Activated naive CD8-positive, alpha-beta T cell treated with anti-CD3 and anti-CD28 coated beads, Interleukin-2, amount 50 U/mL, for 16 hours (primary cell): ENCODE results near the gene TSG101.

ENCODE experiments used
- DNase-seq: peaks from one replicate; pipeline ENCODE4 v3.0.0-alpha.2; 2020; ENCODE audit warnings: low read depth, low spot score

The TSG101 gene, protein sequence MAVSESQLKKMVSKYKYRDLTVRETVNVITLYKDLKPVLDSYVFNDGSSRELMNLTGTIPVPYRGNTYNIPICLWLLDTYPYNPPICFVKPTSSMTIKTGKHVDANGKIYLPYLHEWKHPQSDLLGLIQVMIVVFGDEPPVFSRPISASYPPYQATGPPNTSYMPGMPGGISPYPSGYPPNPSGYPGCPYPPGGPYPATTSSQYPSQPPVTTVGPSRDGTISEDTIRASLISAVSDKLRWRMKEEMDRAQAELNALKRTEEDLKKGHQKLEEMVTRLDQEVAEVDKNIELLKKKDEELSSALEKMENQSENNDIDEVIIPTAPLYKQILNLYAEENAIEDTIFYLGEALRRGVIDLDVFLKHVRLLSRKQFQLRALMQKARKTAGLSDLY

DNA sequence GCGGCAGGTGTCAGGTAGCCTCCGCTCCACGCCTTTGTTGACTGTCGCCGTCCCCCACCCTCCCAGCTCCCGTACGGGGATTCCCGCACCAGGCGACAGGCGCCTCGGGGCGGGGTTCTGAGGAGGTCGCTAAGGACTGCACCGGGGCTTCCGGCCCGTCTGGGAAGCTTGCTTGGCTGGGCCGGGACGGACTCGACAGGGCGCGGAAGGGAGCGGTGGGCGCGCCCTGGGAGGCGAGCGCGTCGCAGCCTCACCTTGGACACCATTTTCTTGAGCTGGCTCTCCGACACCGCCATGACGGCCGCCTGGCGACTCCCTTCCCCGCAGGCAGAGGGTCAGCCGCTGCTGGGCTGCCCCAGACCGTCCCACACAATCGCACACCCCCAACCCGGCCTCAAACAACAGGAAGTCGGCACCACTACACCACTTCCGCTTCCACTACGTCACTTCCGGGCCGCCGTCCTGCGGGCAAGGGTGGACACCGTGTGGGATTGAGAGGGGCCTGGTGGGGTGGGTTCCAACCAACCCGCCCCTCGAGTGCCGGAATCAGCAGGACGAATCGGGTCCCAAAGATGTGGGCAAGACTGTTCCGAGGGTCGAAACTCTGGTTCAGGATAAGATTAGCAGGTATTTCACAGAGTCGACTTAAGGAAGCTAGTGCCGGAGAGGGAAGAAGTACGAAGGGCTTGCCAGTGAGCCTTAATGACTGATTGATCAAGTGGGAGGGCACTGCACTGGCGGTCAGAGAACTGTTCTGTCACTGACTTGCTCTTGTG, at the start of gene TSG101:
Gene TSG101 (minus strand): TSS at position 422 of the 776 bp plus-strand sequence. CDS start 126 bp downstream, at position 296.
- DNase-seq, result peak; percentile 84

DNA sequence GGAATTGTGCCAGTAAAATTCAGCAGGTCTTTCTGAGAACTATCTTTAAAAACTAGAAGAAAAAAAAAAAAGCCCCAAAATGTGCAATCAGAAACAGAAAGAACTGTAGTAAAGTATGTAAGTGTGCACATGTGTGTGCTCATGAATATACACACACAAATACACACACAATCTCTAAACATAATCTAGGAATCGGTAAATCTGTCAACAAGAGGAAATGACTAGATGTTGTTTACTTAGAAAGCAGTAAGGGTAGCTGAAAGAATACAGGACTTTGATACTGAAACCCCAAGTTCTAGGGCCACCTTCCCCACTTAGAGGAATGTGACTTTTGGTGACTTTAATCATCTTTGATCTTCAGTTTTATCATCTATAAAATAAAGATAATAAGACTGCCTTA, 48.6 kb upstream of the TSG101 start:
- no peak for DNase-seq

DNA sequence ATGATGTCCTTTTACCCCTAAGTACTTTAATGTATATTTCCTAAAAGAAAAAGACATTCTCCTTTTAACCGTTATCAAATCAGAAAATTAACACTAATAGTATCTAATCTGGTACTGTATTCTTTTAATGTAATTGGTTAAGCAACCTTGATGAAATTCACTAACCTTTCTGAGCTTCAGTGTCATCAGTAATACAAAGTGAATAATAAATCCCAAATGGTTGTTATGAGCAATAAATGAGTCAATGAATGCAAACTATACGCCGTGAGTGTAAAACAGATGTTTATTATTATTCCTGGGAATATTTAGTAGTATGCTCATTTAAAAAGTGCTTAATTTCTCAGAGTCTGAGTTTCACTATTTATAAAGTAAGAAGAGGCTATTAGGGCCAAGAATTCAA, 40.3 kb upstream of the TSG101 start:
- no peak for DNase-seq

DNA sequence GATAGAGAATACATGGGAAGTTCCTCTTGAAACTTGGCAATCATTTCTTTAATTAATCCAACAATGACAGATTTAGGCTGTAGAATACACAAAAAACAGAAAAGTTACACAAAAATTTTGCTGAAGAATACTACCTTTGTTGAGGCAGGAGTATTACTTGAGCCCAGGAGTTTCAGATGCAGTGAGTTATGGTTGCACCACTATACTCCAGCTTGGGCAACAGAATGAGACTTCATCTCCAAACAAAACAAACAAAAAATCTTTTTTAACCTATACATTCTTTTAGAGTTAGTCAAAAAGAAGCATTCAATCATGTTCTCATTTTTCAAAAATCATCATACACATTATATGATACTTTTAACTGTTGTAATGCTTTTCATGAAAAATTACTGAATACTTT, 39.7 kb upstream of the TSG101 start:
- DNase-seq, result no peak

DNA sequence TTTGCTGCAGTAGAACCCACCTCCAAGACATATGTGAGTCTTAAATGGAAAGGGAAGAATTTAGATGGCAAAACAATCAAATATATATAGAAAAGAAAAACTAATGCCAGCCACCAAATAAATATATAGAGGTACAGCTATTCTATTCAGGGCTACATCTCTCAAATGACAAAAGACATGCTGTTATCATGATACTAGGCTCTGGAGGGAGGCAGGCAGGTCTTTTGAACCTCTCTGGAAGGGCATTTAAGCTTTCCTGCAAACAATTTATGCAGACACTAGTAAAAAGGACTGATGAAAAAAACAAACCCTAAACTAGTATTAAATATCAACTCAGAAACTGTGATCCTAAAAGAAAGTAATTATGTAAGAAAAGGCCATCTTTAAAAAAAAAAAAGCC, 37.4 kb upstream of the TSG101 start:
- no peak for DNase-seq

DNA sequence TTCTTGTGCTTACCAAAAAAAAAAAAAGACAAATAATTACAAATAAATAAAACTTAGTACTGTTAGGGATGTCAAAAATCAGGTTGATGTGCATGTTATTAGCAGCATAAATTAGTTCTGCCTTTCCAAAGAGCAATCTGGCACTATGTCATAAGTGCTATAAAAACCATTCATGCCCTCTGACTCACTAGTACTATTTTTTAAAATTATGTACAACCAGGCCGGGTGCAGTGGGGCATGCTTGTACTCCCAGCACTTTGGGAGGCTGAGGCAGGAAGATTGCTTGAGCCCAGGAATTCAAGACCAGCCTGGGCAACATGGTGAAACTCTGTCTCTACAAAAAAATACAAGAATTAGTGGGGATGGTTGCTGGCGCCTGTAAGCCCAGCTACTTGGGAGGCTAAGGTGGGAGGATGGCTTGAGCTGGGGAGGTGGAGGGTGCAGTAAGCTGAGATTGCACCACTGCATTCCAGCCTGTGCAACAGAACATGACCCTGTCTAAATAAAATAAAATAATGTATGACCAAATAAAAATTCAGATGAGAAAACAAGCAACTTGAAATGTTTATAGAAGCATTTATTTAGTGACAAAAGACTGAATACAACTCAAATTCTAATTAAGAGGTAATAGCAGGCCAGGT, 36.5 kb upstream of the TSG101 start:
- no peak for DNase-seq

DNA sequence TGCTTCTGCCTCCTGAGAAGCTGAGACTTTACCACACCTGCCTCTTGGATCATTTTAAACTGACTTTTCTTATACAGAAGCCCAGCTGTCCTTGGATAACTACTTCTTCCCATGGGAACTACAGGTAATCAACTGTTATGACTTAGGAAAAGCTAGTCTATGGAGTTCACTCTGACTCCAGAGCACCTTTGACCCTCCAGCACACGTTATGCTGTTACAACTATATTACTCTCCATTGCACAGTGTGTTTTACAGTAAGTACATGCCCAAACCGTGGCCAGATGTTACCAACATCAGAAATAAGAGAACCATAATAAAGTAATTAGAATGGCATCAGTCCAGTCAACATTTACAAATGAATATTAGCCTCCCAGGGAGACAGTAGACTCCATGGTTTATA, 21.3 kb upstream of the TSG101 start:
- no peak for DNase-seq

DNA sequence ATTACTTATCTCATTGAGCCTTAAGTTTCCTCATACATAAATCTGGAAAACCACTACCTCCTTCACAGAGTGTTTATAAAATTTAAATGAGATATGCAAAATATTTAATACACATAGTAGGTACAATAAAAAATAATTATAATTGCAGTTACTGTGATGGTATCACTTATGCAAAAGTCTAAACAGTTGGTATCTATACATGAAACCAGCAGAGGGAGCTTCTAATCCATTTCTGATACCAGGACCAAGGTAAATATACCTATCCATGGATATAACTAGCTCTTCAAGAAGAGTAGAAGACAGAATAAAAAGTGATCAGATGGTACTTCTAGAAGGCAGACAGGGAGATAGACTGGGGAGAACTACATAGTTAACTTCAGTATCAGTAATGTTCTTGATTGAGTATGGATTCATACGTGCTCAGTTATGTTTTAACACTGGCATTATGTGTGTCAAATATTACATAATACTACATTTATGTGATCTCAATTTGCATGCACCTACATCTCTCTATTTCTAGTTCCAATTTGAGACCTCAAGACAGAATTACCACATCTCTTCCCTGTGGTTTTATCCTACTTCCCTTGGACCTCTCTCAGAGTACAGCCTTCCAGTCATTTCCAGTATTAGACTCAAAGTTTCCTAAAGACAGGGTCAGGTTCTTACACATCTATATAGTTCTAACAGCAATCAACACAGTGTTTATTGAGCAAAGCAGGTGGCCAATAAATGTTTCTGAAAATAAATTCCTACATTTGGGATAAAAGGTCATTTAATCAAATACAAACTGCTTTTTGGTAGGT, 13.7 kb upstream of the TSG101 start:
- DNase-seq, result no peak

DNA sequence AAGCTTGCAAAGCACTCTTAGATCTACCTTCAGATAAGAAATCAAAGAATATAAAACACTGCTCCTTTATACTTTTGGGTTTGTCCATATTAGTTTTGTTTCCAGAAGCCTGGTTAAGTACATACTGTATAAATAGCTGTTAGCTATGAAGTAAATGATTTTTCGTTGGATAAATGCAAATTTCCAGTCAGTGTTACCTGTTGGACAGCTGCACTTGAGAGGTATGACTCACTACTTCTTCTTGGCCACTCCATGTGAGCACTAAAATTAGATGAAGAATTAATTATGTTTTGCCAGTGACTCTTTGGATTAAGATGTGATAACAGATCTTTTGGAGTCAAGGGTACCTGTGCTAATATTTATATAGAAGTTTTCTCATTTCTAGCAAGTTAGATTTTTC, 9.5 kb upstream of the TSG101 start:
- no peak for DNase-seq

DNA sequence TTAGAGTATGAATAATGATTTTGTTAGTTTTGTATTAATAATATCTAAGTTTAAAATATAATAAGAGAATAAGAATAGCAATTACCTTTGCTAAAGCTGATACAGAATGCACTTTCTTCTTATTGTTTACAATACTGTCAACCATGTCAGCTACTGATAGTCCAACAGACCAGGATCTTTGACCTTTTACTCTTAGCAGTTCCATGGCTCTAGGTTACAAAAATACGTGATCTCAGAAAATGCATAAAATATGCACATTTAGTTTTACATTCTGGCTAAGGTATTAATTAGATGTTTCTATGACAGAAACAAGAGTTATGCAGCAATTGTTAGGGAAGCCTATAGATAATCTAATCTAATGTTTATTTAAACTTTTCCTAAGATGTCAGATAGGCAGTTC, 7.5 kb upstream of the TSG101 start:
- DNase-seq, result no peak

DNA sequence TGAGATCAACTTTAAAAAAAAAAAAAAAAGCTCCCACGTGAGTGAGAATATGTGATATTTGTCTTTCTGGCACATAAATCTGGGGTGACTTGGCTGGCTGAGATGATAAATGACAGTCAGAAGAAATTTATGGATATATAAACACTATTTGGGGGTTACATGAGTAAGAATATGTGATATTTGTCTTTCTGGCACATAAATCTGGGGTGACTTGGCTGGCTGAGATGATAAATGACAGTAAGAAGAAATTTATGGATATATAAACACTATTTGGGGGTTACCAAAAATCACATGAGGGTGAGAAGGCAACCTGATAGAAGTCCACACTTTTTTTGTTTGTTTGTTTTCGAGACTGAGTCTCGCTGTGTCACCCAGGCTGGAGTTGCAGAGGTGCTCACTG, 6.6 kb upstream of the TSG101 start:
- no peak for DNase-seq

DNA sequence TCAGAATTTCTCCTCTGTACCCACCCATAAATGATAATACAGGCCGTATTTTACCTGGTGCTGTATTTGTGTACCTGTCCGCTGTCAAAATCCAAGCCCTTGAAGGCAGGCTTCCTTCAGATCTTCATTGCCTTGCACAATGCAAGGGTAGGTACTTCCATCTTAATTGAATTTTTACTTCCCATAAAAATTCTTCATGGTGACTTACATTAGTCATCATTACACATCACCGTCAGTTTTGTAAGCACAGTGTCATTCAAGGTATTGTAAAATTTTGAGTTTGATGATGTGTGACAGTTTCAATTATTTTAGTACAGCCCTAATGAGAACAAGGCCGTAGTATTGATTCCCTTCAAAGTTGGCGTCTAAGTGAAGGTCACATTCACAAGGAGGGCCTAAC, 770 bp upstream of the TSG101 start:
- DNase-seq, result no peak

DNA sequence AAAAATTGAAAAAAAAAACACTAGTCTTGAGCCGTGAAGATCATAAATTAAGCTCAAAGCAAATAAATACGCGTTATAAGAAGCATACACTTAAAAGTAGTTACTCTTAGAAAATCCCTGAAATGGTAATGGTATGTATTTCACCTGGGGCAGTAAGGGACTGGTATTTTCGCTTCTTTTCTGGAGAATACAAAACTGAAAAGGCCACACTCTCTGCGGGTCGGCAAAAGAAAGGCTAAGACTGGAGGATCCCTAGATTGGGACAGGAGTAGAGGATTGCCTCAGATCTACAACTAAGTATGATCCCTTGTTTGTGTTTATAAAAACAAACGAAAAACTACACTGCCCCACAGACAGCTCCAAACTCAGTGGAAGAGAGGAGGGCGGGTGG, 617 bp downstream of the TSG101 start:
- DNase-seq, result no peak

DNA sequence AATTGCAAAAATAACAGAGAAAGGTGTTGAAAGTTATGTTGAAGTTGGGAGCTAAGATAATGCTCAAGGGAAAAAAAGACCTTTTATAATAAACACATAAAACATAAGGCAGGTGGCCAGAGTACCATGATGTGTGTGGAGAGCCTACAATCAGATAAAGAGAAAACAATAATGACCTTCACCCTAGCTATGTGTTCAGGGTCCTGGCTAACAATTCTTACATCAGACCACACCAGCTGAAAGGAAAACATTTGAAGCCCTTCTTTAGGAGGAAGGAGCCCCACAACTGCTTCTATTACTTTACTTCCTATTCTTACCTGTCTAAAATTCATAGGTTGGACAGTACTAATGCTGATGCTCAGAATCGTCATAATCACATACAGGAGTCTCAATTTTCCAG, 2.5 kb downstream of the TSG101 start:
- DNase-seq, result no peak

DNA sequence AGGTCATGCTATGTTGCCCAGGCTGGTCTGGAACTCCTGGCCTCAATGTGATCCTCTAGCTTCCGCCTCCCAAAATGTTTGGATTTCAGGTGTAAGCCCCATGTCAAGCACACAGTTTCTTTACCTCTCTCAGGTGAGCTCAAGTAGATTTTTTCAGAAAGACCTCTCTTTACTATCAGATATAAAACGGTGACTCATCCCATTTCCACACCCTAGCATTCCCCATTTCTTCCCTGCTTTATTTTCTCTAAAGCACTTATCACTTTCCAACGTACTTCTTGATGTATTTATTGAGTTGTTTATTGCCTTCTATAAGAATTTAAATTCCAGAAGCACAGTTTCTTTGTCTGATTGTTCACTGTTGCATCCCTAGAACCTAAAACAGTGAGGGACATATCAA, 3.7 kb downstream of the TSG101 start:
- DNase-seq, result no peak

DNA sequence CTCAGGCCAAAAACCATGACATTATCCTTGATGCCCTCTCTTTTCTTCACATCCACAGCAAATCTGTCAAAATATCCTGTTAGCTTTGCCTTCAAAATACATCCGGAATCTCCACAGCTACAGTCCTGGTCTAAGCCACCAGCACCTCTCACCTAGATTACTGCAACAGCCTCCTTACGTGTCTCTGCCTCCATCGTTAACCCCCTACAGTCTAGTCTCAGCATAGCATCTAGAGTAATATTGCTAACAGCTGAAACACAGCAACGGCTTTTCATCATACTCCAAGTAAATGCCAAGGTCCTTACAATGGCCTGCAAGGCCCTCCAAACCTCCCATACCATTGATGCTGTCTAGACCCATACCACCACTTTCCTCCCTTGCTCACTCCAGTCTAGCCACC, 4.4 kb downstream of the TSG101 start:
- DNase-seq, result no peak

DNA sequence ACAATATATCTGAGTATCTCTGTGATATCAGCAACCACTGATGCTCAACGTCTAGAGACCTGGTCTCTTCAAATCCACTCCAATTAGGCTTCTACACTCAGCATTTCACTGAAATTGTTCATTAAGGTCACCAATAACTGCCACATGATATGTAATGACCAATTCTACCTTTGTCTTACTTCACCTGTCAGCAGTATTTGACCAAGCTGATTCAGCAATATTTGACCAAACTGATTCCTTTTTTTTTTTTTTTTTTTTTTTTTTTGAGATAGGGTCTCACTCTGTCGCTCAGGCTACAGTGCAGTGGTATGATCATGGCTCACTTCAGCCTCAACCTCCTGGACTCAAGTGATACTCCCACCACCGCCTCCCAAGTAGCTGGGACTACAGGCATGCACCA, 5.6 kb downstream of the TSG101 start:
- DNase-seq, result no peak

DNA sequence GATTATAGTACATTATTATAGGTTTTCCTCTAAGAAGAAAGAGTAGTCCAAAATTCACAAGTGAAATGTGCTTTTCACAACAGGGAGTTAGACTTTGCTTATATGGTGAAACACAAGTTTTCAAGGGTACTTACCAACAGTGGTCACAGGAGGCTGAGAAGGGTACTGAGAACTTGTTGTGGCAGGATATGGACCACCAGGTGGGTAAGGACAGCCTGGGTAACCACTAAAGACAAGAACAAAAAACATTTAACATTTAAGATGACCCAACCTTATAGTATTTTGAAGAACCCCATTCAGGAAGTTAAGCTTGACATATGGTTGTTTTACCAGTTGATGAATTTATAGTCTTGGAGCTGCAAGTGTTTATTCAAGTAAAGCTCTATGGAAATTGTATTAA, 24.4 kb downstream of the TSG101 start:
- no peak for DNase-seq

DNA sequence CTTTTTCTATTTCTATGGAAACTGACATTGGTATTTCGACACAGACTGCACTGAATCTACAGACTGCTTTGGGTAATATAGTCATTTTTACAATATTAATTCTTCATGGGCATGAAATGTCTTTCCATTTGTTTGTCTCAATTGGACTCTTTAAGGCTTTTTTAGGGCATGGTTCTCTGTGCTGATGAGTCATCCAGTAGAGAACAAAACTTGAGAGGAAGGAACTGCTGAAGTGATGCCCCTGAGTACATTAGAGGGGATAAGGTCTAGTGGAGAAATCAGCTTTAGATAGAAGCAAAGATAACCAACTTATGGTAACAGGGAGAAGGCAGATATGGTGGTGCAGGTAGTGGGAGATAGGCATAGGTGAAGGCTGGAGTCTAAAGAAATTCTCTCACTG, 25.1 kb downstream of the TSG101 start:
- DNase-seq, result no peak

DNA sequence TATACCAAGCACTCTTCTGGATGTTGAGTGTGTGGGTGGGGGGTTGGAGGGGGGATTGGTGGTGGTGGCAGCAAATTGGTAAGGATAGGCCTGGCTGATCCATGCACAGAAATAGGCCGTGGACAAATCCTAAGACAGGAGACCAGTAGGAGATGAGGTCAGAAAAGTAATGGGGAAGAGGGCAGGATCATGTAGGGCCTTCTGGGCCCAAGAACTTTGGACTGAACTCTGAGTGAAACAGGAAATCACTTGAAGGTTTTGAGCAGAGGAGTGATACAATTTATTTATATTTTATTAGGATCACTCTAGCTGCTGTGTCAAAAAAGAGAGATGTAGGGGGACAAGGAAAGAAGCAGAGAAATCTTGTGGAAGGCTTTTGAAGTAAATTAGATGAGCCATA, 28.7 kb downstream of the TSG101 start:
- no peak for DNase-seq

DNA sequence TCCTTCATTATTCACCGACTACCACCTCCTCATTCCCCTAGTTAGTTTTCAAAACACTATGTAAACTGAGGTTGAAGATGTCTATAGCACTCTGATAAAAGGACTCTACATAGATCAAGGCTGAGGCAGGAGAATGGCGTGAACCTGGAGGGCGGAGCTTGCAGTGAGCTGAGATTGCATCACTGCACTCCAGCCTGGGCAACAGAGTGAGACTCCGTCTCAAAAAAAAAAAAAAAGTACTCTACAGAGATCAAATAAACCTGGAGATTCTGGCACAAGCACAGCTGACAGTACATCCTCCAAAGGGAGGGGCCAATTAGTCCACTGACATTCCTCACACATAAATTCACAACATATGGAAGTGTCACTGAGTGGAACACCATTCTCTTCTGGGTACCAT, 31.0 kb downstream of the TSG101 start:
- no peak for DNase-seq

DNA sequence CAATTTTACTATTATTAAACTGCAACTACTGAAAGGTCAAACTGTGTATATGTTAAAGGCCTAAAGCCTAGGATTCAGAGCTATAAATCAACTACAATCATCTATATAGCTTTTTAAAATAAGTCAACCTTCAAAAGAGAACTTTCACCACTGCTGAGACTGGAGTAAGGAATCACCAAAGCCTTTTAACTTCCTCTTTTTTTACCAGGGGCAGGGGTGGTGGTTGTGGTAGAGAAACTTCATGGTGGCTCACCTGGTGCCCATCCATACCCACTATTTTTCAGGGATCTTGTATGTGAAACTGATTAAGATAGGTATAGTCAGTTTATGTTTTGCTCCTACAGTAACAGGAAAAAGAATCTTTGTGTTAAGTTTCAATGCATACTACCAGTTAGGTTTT, 31.5 kb downstream of the TSG101 start:
- no peak for DNase-seq
